ENCODE measurements around the gene CARNS1.

The CARNS1 gene

DNA sequence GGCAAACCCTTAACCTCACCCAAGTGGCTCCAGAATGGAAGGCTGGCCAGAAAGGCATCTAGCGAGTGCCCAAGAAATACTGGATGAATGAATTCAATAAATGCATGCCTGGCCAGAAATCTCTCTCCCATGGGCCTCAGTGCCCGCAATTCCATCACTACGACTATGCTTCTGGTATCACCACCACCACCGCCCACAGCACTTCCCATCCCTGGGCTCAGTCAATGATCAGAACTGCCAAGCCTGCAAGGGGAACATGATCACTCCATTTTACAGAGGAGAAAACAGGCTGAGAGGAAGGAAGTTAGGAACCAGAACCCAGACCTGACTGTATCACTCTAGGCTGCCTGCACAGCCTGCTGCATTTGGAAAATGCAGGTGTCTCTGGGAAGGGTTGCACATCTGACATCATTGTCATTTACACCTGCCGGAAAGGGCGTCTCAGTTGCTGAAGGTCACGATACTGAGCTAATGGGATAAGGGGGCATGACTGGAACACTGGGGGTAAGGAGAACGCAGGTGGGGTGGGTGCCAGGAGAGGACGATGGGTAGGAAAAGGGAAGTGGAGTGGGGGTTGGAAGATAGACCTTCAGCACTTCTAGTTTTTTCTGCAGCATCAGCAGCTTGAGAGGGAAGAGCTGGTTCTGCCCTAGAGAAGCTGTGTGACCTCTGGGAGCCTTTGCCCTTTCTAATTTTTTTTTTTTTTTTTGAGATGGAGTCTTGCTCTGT, 33.8 kb downstream of the CARNS1 start:
- H3K4me3 ChIP-seq (replicated peaks; ENCODE audit: low read depth, low read length) = no peak overlapping the region
- DNase-seq (ENCODE audit: extremely low read depth, low read depth) = no peak
- TF ChIP-seq, protein P1, sequence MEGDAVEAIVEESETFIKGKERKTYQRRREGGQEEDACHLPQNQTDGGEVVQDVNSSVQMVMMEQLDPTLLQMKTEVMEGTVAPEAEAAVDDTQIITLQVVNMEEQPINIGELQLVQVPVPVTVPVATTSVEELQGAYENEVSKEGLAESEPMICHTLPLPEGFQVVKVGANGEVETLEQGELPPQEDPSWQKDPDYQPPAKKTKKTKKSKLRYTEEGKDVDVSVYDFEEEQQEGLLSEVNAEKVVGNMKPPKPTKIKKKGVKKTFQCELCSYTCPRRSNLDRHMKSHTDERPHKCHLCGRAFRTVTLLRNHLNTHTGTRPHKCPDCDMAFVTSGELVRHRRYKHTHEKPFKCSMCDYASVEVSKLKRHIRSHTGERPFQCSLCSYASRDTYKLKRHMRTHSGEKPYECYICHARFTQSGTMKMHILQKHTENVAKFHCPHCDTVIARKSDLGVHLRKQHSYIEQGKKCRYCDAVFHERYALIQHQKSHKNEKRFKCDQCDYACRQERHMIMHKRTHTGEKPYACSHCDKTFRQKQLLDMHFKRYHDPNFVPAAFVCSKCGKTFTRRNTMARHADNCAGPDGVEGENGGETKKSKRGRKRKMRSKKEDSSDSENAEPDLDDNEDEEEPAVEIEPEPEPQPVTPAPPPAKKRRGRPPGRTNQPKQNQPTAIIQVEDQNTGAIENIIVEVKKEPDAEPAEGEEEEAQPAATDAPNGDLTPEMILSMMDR (IDR thresholded peaks at IDR 0.05; ENCODE audit: low read depth, low read length, missing control alignments) = no peak

DNA sequence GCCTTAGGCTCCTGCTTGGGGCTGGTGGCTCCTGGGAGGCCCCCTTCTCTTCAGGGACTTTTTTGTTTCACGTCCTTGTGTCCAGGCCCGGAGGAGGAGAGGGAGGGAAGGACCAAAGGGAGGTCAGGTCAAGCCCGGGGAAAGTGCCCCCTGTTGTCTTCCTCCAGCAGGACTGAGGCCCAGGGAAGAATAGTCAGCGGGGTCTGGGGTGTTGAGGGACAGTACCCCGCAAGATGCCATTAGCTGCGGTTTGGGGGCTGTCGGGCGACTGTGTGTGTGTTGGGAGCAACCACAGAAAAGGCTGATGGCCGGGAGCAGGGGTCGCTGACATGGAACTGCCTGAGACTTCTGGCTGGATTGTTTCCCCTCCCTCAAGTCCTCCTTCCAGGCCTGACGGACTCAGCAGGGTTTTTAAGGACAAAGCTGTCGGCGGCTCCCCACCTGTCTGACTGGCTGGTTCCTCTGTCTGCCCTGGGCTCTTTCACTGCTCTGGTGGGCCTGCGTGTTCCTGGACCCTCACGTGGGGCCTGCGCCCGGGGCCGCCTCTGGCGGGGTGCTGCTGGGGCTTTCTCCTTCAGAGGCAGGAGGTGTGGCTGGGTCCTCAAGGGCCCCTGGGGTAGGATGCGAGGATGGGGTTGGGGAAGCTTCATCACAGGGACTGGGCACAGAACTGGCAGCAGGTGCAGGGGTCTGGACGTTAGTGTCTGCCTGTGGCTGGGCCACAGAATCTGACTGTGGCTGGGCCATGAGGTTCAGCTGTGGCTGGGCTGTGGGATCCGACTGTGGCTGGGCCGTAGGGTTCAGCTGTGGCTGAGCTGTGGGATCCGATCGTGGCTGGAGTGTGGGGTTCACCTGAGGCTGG, 35.5 kb downstream of the CARNS1 start:
- TF ChIP-seq, protein P1 (IDR thresholded peaks at IDR 0.05; ENCODE audit: low read depth, low read length, missing control alignments) = no peak
- DNase-seq (ENCODE audit: extremely low read depth, low read depth) = no peak
- H3K4me3 ChIP-seq (replicated peaks; ENCODE audit: low read depth, low read length) = no peak overlapping the region

DNA sequence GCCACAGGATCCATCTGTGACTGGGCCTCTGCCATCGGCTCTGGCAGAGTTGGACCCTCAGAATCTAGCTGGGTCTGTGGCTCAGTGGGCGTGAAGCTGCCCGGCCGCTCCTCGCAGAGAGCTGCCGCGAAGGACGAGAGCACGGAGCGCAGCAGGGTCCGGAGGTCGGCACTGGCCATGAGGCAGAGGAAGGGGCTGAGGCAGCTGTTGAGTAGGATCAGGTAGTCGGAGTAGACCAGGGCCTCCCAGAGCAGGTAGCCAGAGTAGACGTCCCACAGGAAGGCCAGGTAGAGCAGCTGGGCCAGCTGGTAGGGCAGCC, 36.1 kb downstream of the CARNS1 start:
- no peak for DNase-seq (ENCODE audit: extremely low read depth, low read depth)
- TF ChIP-seq, protein P1 (IDR thresholded peaks at IDR 0.05; ENCODE audit: low read depth, low read length, missing control alignments) = no peak
- H3K4me3 ChIP-seq (replicated peaks; ENCODE audit: low read depth, low read length) = no peak overlapping the region

DNA sequence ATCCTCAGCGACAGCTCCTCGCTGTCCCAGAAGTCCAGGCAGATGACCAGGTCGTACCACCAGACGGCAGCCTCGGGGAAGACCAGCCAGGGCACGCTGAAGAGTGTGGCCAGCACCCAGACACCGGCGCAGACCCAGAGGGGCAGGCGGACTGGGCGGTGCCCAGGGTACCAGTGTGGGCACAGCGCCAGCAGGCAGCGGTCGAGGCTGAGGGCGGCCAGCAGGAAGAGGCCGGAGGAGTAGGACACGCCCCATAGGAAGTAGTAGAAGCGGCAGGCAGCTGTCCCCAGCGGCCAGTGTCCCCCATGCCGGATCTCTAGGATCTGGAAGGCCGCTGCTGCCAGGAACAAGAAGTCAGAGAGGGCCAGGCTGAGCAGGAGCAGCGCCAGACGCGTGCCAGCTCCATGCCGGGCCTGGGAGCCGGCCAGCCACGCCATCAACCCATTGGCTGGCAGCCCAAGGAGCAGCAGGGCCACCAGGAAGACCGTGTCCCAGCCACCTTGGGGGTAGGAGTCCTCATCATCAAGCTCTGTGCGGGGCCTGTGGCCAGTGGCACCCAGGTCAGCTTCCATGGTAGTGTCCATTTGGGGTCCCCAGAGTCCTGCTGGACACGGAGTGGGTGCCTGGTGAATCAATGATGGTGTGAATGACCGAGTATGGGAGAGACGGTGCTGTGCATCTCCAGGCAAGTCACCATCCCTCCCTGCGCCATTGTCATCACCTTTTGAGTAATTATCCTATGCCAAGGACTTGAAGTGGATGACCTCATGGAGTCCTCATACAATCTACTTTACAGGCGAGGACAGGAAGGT, 36.9 kb downstream of the CARNS1 start, which contains the start of gene GPR152:
Gene GPR152 (minus strand): TSS at position 589 of the 812 bp plus-strand sequence. CDS start 5 bp downstream, at position 584.
- DNase-seq (ENCODE audit: extremely low read depth, low read depth) = no peak
- H3K4me3 ChIP-seq (replicated peaks; ENCODE audit: low read depth, low read length) = no peak within 1 kb of the TSS
- TF ChIP-seq, protein P1 (IDR thresholded peaks at IDR 0.05; ENCODE audit: low read depth, low read length, missing control alignments) = no peak

DNA sequence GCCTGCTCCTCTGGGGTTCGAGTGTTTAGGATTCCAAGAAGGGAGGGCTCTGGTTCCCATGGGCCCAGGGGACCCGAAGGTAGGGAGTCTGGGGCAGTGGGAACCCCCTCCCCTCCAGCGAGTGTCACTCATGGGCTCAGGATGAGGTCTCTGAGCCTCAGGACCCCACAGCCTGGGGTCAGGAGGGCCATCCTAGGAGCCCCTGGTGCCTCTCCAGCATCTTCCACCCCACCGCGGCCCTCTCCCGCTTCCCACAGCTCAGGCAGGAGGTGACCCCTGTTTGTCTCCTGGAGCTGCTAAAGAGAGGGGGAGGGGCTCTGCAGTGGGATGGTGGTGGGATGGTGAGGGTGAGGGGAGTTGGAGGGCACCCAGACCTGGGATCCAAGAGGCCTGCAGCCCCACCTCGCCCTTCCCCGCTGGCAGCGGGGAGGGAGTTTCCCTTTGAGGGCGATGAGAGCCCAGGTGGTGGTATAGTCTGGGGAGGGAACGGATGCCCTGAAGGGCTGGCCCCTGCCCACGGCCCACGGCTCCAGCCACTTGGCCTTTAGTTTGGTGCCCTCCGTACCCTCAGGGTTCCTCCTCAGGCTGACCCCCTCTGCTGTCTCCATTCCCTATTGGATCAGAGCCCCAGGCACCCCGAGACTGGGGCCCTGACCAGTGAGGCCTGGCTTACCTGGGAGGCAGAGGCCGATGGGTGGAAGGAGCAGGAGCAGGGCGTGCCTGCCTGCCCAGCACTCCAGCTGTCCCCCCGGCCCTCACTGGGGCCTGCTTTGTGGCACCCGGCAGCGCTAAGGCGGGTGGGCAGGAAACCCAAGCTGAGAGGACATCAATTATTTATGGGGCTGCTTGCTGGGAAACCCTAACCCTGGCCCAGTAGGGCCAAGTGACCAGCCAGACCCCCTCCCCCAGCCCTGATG, 38.6 kb downstream of the CARNS1 start:
- H3K4me3 ChIP-seq (replicated peaks; ENCODE audit: low read depth, low read length) = no peak overlapping the region
- no peak for DNase-seq (ENCODE audit: extremely low read depth, low read depth)
- TF ChIP-seq, protein P1 (IDR thresholded peaks at IDR 0.05; ENCODE audit: low read depth, low read length, missing control alignments) = no peak

DNA sequence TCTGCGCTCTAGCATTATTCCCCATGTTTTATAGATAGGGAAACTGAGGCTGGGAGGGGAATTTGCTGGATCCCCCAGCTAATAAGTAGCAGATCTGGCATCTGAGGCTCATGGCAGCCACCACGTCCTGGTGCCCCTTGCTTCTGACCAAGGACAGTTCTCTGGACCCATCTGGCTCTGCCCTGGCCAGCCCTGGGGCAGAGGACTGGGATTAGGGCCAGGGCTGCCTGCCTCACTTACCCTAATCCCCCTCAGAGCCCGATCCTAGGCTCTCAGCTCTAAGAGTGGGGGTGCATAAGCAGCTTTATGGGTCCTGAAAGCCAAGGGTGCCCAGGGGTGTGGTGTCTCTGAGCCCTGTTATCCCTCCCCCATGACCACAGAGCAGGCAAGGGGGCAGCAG, 39.6 kb downstream of the CARNS1 start, which contains the start of gene CABP4:
Gene CABP4 (plus strand): TSS at position 301 of the 400 bp plus-strand sequence. CDS start 70 bp downstream, at position 371.
- no peak within 1 kb of the TSS for H3K4me3 ChIP-seq (replicated peaks; ENCODE audit: low read depth, low read length)
- TF ChIP-seq, protein P1 (IDR thresholded peaks at IDR 0.05; ENCODE audit: low read depth, low read length, missing control alignments) = no peak
- no peak for DNase-seq (ENCODE audit: extremely low read depth, low read depth)

All from HFF-Myc (cell line).